ENCODE results near the gene SRM.
"Not testable (repeated sequence)": the region's sequence is repeated elsewhere in the genome, so short reads cannot be mapped to it uniquely, and the experiment has no call there.

The SRM gene

DNA sequence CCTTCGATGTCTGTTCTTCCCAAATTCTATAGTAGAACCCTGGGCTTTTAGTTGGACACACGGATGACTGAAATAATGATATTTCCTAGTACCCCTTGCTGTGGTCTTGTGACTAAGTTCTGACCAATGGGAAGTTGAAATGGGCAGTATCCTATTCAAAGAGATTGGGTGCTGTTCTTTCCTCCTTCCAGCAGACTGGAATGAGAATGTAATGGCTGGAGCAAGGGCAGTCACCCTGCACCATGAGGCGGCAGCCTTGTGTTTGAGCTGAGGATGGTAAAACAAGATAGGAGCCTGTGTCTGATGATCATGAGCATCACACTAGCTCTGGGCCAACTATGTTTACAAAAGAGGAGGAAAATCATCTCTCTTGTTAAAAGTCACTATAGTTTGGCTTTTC is 5.1 kb upstream of the SRM start:
- DNase-seq (ENCODE audit: low spot score): no peak

DNA sequence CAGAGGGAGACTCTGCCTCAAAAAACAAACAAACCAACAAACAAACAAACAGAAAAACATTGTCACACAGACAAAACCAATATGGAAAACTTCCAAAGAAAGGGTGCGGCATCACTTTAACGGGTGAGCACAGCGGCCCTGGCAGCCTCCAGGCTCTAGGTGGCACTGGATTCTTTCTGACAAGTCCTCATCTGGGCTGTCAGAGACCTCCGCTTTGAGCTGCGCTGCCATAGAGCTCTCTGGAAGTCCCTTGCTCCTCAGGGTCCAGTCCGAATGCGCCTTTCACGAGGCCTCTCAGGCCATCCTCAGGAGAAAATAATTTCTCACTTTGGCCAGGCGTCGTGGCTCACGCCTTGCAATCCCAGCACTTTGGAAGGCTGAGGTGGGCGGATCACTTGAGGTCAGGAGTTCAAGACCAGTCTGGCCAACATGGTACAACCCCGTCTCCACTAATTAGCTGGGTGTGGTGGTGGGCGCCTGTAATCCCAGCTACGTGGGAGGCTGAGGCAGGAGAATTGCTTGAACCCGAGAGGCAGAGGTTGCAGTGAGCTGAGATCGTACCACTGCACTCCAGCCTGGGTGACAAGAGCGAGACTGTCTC is 4.2 kb upstream of the SRM start:
- not testable (repeated sequence) for DNase-seq (ENCODE audit: low spot score)

DNA sequence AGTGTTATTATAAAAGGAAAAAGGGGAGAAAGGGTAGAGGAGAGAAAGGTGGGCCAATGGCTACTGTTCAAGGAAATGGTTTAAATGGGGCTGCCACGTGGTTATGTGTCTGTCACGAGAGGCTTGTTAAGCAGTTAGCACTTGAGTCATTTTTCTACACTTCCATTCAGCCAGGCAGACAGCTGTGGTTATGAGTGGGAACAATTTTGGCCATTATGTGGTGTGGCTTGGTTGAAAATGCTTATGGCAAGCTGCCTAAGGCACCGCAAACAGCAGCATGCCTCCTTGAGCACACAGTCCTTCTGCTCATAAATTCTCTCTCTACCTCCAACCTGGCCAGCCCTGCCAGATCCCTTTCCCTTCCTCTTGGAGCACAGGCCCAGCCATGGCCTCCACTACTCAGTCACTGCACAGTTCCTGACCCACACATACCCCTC is 3.2 kb upstream of the SRM start:
- no peak for DNase-seq (ENCODE audit: low spot score)

DNA sequence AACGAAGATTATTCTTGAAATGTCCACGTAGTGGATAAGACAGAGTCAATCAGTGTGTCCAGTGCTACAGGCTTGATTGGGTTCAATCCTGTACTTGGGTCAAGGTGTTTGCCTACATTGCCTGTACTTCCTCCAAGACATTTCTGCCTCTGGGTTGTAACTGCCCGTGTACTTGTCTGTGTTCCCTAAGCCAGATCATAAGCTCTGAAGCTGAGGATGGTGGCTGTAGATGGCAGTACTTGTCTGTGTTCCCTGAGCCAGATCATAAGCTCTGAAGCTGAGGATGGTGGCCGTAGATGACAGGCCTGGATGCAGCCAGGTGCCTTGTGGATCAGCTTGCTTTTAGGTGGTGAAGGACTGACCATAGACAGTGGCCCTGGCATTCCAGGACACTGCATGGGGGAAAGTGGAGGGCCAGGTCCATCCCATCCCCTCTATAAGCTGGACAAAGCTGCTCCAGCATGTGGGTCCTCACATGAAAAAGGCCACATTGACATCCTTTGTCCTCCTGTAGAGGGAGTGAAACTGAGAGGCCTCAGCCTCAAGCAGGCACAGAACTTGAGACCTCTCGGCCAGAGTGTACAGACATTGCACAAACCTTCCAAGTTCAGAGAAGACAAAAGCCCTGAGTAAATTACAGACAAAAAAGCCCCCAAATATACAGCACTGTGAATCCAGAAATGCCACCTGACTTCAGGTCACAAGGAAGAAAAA is 2.0 kb upstream of the SRM start:
- no peak for DNase-seq (ENCODE audit: low spot score)

DNA sequence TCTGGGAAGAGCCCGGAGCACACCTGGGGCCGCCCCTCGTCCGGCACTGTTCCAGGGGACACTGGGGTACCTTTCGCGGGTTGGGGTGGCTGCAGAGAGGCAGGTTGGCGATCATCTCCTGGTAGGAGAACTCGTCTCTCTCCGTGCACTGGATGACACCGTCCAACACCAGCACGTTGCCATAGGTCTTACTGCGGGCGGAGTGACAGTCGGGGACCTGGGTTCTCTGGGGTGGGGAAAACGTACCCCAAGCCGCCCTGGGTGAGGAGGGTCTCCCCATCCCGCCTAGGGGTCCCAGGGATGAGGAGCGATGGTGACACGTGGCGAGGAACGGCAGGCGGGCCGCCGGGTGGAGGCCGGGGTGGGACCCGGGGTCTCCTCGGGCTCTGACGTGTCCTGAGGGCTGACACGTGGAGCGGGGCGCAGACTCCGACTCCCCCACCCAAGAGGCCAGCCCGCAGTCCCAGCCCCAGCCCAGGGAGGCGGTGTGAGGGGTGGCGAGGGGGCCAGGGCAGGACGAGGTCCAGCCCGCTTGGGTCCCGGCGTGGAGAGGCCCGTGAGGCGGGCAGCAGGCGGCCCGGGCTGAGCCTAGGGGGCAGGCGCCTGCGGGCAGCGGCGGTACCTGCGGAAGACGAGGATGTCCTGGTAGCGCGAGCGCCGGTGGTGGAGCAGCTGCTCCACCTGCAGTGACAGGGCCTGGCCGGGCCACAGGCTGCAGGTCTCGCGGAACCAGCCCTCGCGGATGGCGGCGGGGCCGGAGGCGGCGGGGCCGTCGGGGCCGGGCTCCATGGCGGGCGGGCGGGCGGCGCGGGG is 457 bp downstream of the SRM start:
- DNase-seq (ENCODE audit: low spot score): no peak

DNA sequence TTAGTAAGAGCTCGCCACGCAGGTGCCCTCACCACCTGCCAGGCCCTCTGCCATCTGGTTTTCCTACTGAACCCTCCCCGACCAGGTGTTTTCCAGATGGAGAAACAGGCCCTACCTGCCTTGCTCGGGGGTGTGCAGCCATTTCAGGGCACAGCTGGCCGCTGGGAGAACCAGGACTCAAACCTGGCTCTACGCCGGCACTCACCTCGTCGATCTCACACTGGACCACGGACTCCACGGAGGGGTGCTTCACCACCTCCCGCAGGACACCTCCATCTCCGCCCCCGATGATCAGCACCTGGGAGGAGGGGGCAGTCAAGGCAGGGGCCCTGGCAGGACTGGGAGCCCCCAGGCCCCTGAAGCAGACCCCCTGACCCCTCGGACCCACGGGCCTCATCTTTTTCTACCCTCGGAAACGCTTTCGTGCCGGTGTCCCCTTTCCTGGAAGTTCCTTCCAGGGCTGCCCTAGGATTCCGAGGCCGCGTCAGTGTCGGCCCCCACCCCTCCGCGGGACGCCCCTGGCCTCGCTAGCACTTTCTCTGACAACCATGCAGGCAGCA is 1.1 kb downstream of the SRM start:
- DNase-seq (ENCODE audit: low spot score): no peak

DNA sequence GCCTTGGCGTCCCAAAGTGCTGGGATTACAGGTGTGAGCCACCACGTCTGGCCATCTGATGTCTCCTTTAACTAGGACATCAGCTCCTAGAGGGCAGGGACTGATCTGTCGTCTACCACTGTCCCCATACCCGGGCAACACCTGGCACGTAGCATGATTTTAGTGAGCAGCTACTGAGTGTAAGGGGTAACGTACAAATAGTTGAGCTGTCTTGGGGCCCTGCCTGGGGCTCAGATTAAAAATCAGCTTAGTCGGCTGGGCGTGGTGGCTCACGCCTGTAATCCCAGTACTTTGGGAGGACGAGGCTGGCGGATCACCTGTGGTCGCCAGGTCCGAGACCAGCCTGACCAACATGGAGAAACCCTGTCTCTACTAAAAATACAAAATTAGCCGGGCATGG is 1.8 kb downstream of the SRM start:
- DNase-seq (ENCODE audit: low spot score): no peak

DNA sequence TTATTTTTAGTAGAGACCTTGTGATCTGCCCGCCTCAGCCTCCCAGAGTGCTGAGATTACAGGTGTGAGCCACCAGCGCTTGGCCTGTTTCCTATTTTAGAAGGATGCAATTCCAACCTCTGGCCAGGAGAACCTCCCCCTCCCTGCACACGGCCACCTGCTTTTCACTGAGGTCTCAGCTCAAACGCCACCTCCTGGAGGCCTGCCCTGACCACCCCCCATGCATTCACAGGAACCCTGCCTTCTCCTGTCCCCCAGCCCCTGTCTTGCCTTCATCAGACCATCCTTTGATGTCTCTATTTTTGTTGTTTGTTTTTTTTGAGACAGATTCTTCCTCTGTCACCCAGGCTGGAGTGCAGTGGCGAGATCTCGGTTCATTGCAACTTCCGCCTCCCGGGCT is 2.3 kb downstream of the SRM start:
- DNase-seq (ENCODE audit: low spot score): no peak

DNA sequence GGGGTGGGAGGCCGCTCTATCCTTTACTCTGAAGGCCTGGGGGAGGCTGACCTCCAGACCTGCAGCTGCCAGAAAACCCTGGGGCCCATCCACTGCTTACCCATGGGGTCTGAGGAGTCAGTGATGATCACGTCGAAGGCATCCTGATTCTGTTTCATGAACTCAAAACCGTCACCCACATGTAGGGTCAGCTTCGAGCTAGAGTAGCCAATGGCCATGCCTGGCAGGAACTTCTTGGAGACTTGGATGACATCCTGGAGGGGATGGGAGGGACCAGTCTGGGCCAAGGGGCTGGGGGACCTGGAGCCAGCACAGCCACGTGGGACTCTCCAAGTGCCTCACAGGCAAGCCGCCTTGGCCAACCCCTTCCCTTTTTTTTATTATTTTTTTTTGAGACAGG is 3.3 kb downstream of the SRM start:
- no peak for DNase-seq (ENCODE audit: low spot score)

DNA sequence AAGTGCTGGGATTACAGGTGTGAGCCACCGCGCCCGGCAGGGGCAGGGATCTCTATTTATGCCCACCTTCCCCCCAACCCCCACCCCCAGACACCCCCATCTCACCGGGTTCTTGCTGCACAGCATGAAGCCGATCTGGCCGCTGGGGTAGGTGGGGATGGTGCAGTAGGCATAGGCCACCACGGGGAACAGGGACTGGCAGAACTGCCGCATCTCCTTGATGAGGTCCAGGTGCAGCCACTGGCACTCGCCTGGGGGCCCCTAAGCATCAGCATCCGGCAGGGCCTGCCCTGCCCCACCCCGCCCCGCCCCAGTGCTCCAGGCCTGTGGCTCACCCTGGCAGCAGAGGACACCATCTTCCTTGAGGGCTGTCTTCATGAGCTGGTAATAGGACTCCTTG is 4.1 kb downstream of the SRM start:
- no peak for DNase-seq (ENCODE audit: low spot score)

DNA sequence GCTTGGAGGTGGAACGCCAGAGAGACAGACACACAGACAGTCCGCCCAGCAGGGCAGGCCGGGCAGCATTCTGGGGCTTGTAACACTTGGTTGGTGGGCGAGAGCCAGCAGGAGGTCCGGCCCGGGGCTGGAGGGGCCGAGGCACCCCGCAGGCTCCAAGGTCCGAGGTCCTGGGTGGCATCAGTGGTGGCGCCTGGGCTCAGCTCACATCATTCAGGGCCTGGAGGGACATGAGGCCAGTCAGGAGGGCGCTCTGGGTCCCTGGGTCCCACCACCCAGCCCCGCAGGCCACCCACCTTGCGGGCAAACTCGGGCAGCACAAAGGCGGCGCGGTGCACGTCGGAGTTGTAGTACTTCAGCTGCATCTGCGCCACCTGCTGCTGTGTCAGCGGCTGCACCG is 5.2 kb downstream of the SRM start:
- DNase-seq (ENCODE audit: low spot score): no peak

DNA sequence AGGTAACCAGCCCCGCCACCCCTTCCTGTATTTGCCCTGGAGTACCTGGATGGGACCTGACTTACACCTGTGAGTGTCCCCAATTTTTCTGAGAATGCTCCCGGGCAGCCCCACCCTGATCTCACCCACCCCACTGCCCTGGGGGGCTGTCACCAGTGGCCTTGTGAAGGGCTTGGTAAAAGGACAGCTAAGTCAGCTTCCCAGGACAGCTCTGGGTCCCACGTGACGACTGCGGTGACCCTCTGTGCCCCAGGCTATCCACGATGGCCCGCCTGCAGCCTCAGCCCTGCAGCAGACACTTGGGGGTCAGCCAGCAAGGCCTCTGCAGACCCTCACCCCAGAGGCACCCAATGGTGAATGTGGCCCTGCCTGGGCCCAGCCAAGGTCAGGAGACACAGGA is 5.6 kb downstream of the SRM start:
- DNase-seq (ENCODE audit: low spot score): no peak

DNA sequence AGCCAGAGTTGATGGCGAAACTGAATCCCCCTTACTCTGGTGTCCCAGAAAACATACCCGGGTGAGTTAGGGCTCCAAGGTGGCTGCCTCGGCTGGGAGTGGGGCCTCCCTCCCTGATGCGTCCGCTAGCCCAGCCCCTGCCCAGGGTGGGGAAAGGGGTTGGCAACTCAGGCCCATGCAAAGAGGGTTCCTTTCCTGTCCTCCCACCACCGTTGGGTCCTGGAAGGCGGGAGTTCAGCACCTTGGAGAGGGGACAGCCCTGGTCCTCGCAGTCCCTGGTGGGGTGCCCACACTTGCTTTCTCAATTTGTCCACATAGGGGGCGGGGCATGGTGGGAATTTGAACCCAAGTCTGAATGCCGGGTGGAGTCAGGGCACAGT is 6.1 kb downstream of the SRM start:
- no peak for DNase-seq (ENCODE audit: low spot score)

DNA sequence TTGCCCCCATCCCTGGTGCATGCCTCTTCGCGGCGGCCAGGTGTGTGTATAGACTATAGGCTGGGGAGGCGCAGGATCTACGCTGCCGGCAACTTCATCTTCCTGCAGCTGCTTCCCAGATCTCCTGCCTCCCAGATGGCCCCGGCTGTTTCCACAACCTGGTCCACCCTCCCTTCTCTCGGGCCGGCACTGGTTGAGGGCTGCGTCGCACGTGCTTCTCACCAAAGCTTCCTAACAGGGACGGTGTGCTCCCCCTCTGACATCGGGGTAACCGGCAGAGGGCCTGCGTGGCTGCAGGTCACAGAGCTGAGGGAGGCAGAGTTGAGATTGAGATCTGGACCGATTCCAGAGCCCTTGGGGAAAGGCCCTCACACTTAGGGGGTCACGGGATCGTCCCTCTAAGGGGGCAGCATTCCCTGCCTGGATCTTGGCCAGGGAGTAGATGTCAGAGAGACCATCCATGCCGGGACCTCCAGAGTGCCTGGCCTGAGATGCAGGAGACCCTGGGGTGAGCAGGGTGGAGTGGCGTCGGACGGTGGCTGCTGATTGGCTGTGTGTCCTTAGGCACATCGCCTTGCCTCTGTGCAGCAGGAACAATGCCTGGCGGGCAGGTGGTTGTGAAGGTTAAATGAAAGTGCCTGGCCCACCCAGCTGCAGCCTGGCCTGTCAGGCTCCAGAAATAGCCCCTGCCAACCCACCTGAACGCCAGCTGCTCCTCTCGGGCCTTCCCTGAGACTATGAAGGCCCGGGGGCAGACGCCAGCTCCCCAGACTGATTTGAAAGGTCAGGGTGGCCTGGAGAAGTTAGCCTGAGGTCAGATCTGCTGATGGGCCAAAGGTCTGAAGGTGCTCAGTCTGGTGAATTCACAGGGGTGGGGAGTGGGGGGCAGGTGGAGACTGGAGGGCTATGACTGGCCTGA is 6.7 kb downstream of the SRM start:
- DNase-seq (ENCODE audit: low spot score): no peak

DNA sequence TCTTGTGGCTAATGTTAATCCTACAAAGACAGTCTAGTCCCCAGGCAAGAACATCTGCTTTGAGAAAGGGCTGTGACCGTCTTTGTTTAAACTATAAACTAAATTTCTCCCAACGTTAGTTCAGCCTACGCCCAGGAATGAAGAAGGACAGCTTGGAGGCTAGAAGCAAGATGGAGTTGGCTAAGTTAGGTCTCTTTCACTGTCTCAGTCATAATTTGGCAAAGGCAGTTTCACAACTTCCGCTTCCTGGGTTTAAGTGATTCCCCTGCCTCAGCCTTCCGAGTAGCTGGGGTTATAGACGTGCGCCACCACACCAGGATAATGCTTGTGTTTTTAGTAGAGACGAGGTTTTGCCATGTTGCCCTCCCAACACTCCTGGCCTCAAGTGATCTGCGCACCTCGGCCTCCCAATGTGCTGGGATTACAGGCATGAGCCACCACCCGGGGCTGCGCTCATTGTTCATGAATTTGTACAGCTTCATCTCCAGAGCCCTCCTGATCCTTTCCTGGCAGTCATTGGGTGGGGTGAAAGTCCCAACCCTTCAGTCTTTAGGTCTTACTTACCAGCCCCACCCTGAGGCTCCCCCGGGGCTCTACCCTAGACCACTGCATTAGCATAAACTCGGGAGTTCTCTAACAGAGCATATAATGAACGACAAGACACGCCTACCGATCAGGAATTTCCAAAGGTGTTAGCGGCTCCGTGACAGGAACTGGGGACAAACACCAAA is 7.9 kb downstream of the SRM start:
- no peak for DNase-seq (ENCODE audit: low spot score)

DNA sequence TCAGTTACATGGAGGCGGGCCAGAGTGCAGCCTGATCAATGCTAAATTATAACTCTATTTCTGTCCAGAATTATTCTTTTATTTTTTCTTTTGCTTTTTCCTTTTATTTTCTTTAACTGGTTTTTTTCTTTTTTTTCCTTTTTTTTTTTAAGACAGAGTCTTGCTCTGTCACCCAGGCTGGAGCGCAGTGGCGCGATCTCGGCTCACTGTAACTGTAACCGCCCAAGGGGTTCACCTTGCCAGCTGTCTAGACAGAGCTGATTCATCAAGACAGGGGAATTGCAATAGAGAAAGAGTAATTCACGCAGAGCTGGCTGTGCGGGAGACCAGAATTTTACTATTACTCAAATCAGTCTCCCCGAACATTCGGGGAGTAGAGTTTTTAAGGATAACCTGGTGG is 8.7 kb downstream of the SRM start:
- DNase-seq (ENCODE audit: low spot score): not testable (repeated sequence)

DNA sequence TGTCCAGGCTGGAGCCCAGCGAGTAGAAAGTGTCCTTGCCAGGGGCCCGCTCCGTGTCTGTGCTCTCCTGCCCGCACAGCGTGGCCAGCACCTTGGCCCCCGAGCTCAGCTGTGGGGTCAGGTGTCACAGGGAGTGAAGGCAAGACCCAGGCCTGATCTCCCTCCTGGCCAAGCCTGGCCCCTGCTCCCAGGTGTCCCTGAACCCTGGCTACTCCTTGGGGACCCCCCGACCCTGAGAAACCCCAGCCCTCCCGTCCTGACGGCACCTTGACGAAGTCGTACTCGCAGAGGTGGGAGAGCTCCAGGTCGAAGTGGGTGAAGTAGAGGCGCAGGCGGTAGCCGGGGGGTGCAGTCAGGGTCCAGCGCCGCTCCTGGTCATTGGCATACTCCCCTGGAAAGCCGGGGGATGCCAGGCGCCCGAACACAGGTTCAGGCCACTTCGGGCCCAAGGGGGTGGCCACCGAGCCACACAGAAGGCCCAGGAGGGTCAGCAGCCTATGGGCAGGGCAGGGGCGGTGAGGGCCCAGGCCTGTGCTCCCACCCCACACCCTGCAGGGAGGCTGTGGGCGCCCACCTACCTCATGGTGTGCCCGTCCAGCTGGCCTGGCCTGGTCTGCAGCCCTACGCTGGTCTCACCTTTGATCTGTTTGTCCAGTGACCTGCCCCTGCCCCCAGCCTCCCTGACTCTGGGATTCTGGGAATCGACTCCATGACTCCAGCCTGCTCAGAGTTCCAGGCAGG is 13.0 kb downstream of the SRM start, which contains the start of gene MASP2:
Gene MASP2 (minus strand): TSS at position 615 of the 741 bp plus-strand sequence. CDS start 32 bp downstream, at position 583.
- no peak for DNase-seq (ENCODE audit: low spot score)

DNA sequence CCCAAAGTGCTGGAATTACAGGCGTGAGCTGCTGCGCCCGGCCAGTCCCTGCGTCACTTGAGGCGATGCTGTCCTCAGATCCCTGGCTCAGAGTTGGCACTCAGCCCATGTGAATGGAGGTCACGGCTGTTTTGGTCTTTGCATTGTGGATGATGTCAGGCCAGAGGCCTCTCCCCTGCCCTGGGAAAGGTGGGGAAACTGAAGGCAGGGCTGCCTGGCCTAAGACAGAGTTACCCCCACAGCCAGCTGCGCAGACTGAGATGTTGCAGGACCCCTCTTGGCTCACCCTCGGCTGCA is 13.6 kb downstream of the SRM start:
- DNase-seq (ENCODE audit: low spot score): no peak

DNA sequence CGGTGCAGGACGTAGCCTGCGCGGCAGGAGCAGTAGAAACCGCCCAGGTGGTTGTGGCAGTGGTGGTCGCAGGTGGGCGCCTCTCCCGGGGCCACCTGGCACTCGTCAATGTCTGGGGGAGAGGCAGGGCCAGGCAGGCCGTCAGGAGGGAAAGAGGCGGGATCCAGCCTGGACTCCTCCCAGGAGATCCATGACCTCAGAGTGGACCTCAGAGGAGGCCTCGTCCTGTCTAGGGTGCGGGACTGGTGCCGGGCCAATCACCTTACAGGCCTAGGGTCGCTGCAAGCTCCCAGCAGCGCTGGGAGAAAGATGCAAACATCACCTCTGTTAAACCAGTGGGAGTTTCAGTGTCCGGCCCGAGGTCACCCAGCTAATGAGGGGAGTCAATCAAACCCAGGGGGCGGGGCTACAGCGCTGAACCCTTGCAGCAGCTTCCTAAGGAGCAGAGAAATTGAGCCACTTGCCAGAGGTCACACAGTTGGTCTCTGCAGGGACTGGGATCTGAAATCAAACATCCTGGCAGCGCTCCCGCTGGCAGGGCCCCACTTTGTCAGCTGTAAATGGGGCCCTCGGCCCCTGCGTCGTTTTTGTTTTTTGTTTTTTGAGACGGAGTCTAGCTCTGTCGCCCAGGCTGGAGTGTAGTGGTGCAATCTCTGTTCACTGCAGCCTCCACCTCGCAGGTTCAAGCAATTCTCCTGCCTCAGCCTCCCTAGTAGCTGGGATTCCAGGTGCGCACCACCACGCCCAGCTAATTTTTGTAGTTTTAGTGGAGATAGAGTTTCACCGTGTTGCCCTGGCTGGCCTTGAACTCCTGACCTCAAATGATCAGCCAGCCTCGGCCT is 14.2 kb downstream of the SRM start:
- no peak for DNase-seq (ENCODE audit: low spot score)

Data from globus pallidus (tissue), 1 donor.